Measurements from ENCODE around the gene SLC39A8. TPM values are rescaled to one million over a fixed set of nuclear protein-coding genes. Genes with fewer than 3 reads are reported as not detected.
A peak's percentile ranks its signal among the peaks of the same experiment; 100 is the strongest.

The SLC39A8 gene
- total RNA-seq, 4 donors from 2014 or later: 4.4 to 27.0 (median 7.9) TPM

DNA sequence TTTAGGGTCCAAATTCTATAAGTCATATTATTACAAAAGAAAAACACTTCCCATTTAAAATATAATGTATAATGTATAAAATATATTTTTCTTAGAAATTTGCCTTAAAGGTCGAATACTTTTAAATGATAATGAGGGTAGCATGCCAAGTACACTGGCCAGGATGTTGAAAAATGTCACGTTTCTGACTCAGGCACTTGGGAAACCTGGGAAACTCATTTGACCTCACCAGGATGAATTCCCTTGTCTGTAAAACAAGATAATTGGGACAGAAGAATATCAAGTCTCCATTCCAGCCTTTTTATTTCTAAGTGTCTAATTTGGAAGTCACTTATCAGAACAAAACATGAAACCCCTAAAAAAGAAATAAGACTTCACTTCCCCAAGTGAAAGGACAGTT lies 3.4 kb upstream of the SLC39A8 start:
- H3K27me3 ChIP-seq: no peaks in the 10 kb centered on the region
- WGBS, 2 donors: 73 to 76% methylated on average over 2 of the region's 2 CpGs
- TF ChIP-seq EP300 (IDR thresholded peaks at IDR 0.05): no peak
- TF ChIP-seq POLR2A (IDR thresholded peaks at IDR 0.05): no peak
- TF ChIP-seq, protein P1, sequence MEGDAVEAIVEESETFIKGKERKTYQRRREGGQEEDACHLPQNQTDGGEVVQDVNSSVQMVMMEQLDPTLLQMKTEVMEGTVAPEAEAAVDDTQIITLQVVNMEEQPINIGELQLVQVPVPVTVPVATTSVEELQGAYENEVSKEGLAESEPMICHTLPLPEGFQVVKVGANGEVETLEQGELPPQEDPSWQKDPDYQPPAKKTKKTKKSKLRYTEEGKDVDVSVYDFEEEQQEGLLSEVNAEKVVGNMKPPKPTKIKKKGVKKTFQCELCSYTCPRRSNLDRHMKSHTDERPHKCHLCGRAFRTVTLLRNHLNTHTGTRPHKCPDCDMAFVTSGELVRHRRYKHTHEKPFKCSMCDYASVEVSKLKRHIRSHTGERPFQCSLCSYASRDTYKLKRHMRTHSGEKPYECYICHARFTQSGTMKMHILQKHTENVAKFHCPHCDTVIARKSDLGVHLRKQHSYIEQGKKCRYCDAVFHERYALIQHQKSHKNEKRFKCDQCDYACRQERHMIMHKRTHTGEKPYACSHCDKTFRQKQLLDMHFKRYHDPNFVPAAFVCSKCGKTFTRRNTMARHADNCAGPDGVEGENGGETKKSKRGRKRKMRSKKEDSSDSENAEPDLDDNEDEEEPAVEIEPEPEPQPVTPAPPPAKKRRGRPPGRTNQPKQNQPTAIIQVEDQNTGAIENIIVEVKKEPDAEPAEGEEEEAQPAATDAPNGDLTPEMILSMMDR (IDR thresholded peaks at IDR 0.05): no peak
- no peaks in the 10 kb centered on the region for H3K36me3 ChIP-seq
- no peak for DNase-seq (ENCODE audit: low spot score in 2 of 2)
- H3K27ac ChIP-seq: no peak overlapping the region
- peaks cover 0 to 10% (median 4%) of the 10 kb centered on the region in 4 donors for H3K4me1 ChIP-seq
- H3K9me3 ChIP-seq: no peaks in the 10 kb centered on the region
- H3K4me3 ChIP-seq: no peak overlapping the region

GRCh38 chr4:102345795-102346100 lies 466 bp upstream of the SLC39A8 start:
- H3K36me3 ChIP-seq: no peaks in the 10 kb centered on the region
- DNase-seq (ENCODE audit: low spot score in 2 of 2): no peak
- peak overlapping the region; percentile 50 to 71 (median 60) for H3K4me3 ChIP-seq
- 19 to 31% methylated on average over 5 of the region's 5 CpGs for WGBS, 2 donors
- TF ChIP-seq, protein P1 (IDR thresholded peaks at IDR 0.05): no peak
- TF ChIP-seq POLR2A (IDR thresholded peaks at IDR 0.05): no peak
- H3K27me3 ChIP-seq: no peaks in the 10 kb centered on the region
- H3K27ac ChIP-seq: peak overlapping the region in 3 of 4 donors; percentile 64 to 81 (median 78)
- H3K4me1 ChIP-seq: peaks cover 0 to 15% (median 6%) of the 10 kb centered on the region in 4 donors
- no peaks in the 10 kb centered on the region for H3K9me3 ChIP-seq

DNA sequence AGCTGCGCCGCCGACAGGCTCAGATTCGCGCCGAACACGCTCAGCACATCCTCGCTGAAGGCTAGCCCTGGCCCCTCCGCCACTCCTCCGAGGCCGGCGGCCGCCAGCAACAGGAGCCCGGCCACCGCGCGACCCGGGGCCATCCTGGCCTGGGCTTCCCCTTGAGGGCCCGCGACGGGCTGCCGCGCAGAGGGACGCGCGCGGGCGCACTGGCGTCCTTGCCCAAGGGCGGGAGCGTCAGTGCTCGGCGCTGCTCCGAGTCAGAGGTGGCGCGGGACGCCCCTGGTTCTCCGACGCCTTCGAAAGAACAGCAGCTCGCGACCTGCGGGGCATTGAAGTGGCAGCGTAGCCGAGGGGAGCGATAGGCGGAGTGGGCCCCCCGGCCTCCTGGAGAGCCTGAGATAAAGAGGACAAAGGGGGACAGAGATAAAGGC lies 745 bp downstream of the SLC39A8 start:
- 0% methylated on average over 35 to 43 of the region's 48 CpGs for WGBS, 2 donors
- H3K27ac ChIP-seq: peak overlapping the region; percentile 31 to 81 (median 69)
- peak in 1 of 2 donors; percentile 8 for DNase-seq (ENCODE audit: low spot score in 2 of 2)
- TF ChIP-seq EP300 (IDR thresholded peaks at IDR 0.05): no peak
- TF ChIP-seq POLR2A (IDR thresholded peaks at IDR 0.05): peak in 1 of 2 donors; percentile 9
- peak overlapping the region; percentile 50 to 71 (median 60) for H3K4me3 ChIP-seq
- H3K9me3 ChIP-seq: no peaks in the 10 kb centered on the region
- H3K36me3 ChIP-seq: no peaks in the 10 kb centered on the region
- H3K4me1 ChIP-seq: peaks cover 0 to 15% (median 6%) of the 10 kb centered on the region in 4 donors
- no peaks in the 10 kb centered on the region for H3K27me3 ChIP-seq

DNA sequence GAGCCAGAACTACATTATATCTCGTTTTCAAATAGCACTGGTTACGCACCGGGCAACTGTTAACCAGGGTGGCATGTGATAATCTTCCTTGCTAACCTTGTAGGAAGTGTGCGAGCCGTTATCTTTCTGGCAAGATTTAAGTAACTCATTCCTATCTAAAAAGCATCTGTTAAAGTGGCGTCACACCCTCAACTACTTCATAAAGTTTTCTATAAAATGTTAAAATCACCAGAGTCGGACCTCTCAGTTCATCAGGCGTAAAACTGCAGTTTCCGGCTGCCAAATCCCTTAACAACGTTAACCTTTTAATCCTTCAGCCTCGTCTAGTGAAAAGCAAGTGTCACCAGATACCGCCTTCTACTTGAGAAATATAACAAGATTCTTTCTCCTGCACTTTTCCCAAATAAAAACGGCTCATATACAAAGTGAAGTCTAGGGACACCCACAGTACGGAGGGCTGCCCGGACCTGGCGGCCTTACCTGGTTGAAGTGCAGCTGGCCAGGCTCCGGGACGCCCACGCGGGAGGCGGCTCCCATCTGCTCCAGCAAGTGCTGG lies 1.2 kb downstream of the SLC39A8 start:
- Histone ChIP-seq H3K9me3 (no peaks in the 10 kb centered on the region), H3K4me3 (peak overlapping the region; percentile 50 to 71 (median 60)), H3K27me3 (no peaks in the 10 kb centered on the region), H3K27ac (peak overlapping the region; percentile 31 to 81 (median 69)), H3K36me3 (no peaks in the 10 kb centered on the region), H3K4me1 (peaks cover 0 to 15% (median 6%) of the 10 kb centered on the region in 4 donors)
- WGBS, 2 donors: 15 to 16% methylated on average over 17 to 21 of the region's 21 CpGs
- DNase-seq (ENCODE audit: low spot score in 2 of 2): peak in 1 of 2 donors; percentile 11
- TF ChIP-seq, protein P1 (IDR thresholded peaks at IDR 0.05): no peak
- TF ChIP-seq POLR2A (IDR thresholded peaks at IDR 0.05) (no peak), EP300 (IDR thresholded peaks at IDR 0.05) (no peak)

DNA sequence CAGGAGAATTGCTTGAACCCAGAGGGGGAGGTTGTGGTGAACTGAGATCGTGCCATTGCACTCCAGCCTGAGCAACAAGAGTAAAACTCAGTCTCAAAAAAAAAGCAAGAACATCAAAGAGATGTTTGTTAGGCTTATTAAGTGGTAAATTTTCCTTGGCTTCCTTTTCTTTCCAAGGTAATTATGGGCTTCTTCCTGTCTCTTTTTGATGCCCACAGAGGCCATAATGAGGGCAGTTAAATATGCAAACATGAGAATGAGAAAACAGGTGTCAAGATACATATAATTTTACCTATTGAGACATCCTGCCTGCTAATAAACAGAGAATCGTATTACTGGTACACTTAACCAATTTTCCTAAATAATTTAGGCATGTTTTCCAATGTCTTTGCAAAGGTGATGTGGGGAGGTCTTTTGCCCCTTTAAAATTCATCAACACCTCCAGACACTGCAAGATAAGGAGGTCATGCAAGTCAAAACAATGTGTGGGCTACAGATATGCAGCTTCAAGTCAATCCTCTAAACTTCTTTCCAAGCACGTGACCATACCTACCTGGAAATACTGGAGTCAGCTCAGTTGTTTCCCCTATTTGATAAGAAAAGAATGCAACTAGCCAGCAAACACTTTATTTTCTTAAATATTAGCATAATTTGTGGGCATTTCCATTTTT lies 2.7 kb downstream of the SLC39A8 start:
- Histone ChIP-seq H3K9me3 (no peaks in the 10 kb centered on the region), H3K4me1 (peaks cover 0 to 15% (median 6%) of the 10 kb centered on the region in 4 donors), H3K4me3 (no peak overlapping the region), H3K27me3 (no peaks in the 10 kb centered on the region), H3K27ac (no peak overlapping the region), H3K36me3 (no peaks in the 10 kb centered on the region)
- TF ChIP-seq, protein P1 (IDR thresholded peaks at IDR 0.05): no peak
- TF ChIP-seq EP300 (IDR thresholded peaks at IDR 0.05) (no peak), POLR2A (IDR thresholded peaks at IDR 0.05) (no peak)
- WGBS, 2 donors: 77 to 82% methylated on average over 3 of the region's 3 CpGs
- DNase-seq (ENCODE audit: low spot score in 2 of 2): no peak

All from tibial nerve (tissue), 4 donors.